ENCODE data around the gene DCAF8.

The DCAF8 gene

GRCh38 chr1:160168016-160168415 lies 94.3 kb downstream of the DCAF8 start:
- DNase-seq, result peak in 1 of 3 experiments; percentile 16

- no peak for DNase-seq
These were observed 94.8 kb downstream of the DCAF8 start for GRCh38 chr1:160167580-160167979.

GRCh38 chr1:160167056-160167455 lies 95.3 kb downstream of the DCAF8 start:
- no peak for DNase-seq

- DNase-seq, result no peak
These were observed 96.0 kb downstream of the DCAF8 start for GRCh38 chr1:160166166-160166868.

Data from NCI-H1417 (cell line).